Heart left ventricle (tissue), 13 donors: ENCODE results near the gene SNAPC5.

ENCODE experiments used
- POLR2A ChIP-seq, 2 donors: fragments of 450-650 bp; IDR thresholded peaks; one replicate each; pipeline ENCODE4 v1.6.1; 2017; ENCODE audit warnings: antibody characterized with exemption in 2 of 2, mild to moderate bottlenecking in 2 of 2, moderate library complexity in 2 of 2
- TF ChIP-seq, protein P1 (sequence below), 12 donors: fragments of 200-600 bp; sonication (generic) in 4 of 12; IDR thresholded peaks; one replicate each; pipeline versions ENCODE4 v1.5.0 to v1.8.0; 2018 to 2022; ENCODE audit warnings: antibody characterized with exemption in 12 of 12, mild to moderate bottlenecking in 5 of 12
- donor health status: ischemic (EF 13 %, LVEDD 7.1; RV severe dilation, severe dysfunction).
- donor health status: DM: no; HTN: yes; CAD: no.
- donor health status: DM: no; HTN: no; CAD: no.
- donor health status: ischemic (EF 25% LVEDD 6.9; RV normal size, moderate dysfunction).
- donor health status: ischemic (EF 25% LVEDD 5.7; RV mildly dilated, moderate dysfunction).
- donor health status: ischemic (EF 35%, LVEDD 5.7; RV mildly dilated, moderate dysfunction).
- donor health status: nonischemic (EF 11% LVEDD 7.7; RV severe dilation, severe dysfunction).
- donor health status: DM: yes; HTN: yes; CAD: no.
- donor health status: PGD.
- donor health status: ischemic (EF 29% LVEDD 5.4; RV normal size, mild dysfunction).
- donor health status: nonischemic (EF 23%, LVEDD 6.1; RV moderate dilation, normal function).

DNA sequence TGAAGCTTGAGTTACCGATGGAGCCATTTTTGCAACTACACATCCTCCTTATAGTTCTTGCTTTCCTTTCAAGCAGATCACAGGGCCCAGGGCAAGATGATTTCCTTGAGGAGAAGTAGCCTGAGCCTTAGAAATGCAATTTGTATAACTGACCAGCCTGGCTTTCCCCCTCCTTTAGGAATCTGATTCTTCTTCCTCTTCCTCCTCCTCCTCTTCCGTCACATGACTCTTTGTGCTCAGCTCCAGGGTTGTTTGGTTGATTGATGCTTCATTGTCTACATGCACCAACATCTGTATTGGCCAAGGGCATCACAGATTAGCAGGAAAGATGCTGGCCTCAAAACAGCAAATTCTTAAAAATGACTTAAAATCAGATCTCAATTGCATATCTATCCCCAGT lies 3.3 kb downstream of the SNAPC5 start:
- TF ChIP-seq, protein P1, sequence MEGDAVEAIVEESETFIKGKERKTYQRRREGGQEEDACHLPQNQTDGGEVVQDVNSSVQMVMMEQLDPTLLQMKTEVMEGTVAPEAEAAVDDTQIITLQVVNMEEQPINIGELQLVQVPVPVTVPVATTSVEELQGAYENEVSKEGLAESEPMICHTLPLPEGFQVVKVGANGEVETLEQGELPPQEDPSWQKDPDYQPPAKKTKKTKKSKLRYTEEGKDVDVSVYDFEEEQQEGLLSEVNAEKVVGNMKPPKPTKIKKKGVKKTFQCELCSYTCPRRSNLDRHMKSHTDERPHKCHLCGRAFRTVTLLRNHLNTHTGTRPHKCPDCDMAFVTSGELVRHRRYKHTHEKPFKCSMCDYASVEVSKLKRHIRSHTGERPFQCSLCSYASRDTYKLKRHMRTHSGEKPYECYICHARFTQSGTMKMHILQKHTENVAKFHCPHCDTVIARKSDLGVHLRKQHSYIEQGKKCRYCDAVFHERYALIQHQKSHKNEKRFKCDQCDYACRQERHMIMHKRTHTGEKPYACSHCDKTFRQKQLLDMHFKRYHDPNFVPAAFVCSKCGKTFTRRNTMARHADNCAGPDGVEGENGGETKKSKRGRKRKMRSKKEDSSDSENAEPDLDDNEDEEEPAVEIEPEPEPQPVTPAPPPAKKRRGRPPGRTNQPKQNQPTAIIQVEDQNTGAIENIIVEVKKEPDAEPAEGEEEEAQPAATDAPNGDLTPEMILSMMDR (IDR thresholded peaks at IDR 0.05): no peak
- TF ChIP-seq POLR2A (IDR thresholded peaks at IDR 0.05): no peak
